Activated naive CD4-positive, alpha-beta T cell treated with anti-CD3 and anti-CD28 coated beads, Interleukin-2, amount 50 U/mL, for 16 hours (primary cell): Measurements from ENCODE around the gene ADIRF.
"Not testable (repeated sequence)": the region's sequence is repeated elsewhere in the genome, so short reads cannot be mapped to it uniquely, and the experiment has no call there.

Source experiments
- DNase-seq: peaks from one replicate; pipeline ENCODE4 v3.0.0-alpha.2; 2020

Gene ADIRF

DNA sequence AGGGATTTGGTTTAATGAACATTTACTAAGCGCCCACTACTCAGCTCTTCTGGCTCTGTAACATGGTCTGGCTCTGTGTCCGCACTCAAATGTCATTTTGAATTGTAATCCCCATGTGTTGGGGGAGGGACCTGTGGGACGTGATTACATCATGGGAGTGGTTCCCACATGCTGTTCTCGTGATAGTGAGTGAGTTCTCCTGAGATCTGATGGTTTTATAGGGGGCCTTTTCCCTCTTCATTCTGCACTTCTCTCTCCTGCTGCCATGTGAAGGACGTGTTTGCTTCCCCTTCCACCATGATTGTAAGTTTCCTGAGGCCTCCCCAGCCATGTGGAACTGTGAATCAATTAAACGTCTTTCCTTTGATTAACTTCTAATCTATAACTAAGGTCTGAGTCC lies 12.7 kb downstream of the ADIRF start:
- not testable (repeated sequence) for DNase-seq

DNA sequence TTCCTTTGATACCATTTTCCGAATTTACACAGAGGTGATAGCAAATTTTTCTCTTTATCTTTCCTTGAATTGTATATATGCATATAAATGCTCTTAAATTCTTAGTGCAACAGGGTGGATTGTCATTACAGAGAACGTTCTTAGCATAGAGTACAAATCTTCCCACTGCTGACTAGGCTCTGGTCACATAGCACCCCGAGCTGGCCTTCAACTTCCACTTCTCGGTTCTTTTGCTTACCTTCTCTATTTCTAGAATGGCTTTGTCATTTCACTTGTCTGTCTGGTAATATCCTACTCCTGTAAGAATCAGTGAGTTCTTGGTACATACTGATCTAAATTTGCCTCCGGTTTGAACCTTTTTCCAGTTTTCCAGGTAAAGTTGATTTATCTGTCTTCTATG lies 13.4 kb downstream of the ADIRF start:
- DNase-seq, result no peak

DNA sequence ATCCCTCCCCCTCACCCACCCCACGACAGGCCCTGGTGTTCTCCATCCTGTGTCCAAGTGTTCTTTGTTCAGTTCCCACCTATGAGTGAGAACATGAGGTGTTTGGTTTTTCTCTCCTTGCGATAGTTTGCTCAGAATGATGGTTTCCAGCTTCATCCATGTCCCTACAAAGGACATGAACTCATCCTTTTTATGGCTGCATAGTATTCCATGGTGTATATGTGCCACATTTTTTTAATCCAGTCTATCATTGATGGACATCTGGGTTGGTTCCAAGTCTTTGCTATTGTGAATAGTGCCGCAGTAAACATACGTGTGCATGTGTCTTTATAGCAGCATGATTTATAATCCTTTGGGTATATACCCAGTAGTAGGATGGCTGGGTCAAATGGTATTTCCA lies 16.2 kb downstream of the ADIRF start:
- DNase-seq, result not testable (repeated sequence)

DNA sequence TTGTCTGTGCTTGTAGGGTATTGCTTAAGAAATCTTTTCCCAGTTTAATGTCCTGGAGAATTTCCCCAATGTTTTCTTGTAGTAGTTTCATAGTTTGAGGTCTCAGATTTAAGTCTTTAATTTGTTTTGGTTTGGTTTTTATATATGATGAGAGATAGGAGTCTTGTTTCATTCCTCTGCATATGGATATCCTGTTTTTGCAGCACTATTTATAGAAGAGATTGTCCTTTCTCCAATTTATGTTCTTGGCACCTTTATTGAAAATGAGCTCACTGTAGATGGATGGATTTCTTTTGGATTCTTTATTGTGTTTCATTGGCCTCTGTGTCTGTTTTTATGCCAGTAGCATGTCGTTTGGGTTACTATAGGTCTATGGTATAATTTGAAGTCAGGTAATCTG lies 20.2 kb downstream of the ADIRF start:
- no peak for DNase-seq

DNA sequence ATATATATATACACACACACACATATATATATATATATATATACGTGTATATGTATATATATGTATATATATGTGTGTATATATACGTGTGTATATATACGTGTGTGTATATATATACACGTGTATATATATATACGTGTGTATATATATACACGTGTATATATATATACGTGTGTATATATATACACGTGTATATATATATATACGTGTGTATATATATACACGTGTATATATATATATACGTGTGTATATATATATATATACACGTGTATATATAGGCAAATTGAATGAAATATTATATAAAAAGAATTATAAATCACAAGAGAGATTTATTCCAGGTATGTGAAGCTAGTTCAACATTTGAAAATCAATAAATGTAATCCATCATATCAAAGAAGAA lies 23.1 kb downstream of the ADIRF start:
- DNase-seq, result not testable (repeated sequence)

DNA sequence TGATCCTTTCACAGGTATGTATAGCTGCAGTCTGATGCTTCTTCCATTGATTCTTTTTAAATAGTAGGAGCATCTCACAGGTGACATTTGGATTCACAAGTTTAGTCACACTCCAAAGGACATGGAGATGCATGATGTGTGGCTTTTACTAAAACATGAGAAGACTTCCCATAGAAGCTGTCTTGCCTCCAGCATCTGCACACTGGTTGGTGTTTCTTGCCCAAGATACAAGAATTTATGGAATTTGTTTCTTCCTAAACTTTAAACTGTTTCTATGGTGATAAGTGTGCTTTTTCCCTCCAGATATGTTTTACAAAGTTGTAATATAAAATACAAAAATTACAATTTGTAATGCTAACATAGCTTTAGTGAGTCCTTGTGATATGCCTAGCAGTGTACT lies 24.2 kb downstream of the ADIRF start:
- no peak for DNase-seq

DNA sequence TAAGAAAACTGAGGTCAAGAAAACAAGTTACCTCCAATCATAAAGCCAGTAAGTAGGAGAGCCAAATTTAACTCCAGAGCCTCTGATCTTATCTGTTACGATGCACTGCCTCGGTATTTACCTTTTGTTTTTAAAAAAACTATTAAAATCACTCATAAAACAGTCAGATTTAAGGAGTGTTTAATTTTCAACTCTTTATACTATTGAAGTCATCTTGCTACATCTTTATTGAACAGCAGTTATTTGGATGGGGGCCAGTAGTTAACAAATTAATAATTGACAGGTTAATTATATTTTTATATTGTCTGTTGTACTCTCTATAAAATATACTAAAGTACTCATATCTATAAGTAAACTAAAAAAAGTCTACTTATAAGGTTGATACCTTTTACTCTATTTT lies 24.6 kb downstream of the ADIRF start:
- DNase-seq, result no peak

DNA sequence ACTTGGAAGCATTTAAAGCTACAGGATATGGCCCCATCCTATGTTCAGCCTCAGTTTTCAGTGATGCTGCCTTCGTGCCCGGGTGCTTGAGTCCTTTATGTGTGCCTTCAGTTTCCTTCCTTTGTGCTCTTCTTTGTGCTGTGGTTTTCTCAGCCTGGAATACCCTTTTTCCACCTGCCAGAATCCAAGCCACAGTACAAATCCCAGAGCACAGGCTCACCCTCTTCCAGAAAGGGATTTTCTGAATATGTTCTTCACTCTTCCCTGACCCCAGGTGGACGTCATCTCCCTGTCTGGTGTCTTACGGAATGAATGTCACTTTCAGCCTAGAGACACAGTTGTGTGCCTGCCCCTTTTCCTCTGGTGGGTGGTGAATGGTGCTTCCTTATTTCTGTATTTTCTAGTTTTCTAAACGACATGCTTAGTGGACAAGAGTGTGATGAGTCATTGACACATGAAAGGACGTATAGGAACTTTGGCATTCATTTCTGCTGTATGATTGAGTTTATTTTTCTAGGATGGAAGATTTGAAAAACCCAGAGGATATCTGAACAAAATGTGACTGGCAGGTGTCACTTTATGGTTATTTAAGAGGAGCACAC lies 31.6 kb downstream of the ADIRF start:
- not testable (repeated sequence) for DNase-seq

DNA sequence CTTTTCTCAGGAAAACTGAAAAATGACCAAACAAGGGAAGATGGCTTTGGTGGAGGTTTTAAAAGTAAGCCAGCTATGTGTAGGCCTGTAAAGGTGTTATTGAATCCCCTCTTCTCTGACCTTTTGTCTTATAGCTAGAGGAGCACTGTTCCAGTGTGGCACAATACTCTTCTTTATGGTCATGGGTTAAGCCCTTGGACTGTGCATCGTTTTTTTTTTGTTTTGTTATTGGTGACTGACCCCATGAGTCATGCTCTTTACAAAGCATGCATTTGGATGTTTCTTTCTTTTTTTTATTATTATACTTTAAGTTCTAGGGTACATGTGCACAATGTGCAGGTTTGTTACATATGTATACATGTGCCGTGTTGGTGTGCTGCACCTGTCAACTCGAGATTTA lies 32.2 kb downstream of the ADIRF start:
- DNase-seq, result no peak

DNA sequence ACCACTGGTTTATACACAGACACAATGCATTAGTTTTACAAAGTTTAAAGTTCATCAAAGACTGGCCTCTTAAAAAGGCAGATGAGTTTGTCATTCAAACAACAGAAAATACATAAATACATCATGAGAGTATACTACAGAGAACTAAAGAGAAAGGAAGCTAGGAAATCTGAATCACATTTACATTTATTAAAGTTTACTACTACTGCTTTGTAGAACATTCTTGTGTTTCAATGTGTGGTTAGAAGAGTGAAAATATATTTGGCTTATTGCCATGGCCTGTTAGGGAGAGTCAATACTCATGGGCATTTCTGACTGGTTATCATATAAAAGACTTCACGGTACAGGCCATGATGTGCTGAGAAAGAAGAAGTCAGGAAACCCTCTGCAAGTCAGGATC lies 38.8 kb downstream of the ADIRF start:
- DNase-seq, result not testable (repeated sequence)

DNA sequence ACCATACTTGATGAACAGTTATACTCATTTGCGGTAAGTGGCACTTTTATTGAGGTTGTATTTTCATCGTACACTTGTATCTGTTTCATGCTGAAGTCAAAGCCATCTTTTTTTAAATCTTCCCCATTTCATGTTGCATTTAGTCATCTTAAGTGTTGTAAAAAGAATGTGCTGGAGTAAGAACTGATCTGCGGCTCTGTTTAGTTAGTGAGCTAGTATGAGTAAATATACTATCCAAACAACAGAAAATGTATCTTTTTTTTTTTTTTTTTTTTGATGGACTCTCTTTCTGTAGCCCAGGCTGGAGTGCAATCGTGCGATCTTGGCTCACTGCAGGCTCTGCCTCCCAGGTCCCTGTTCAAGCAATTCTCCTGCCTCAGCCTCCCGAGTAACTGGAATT lies 39.4 kb downstream of the ADIRF start:
- not testable (repeated sequence) for DNase-seq

DNA sequence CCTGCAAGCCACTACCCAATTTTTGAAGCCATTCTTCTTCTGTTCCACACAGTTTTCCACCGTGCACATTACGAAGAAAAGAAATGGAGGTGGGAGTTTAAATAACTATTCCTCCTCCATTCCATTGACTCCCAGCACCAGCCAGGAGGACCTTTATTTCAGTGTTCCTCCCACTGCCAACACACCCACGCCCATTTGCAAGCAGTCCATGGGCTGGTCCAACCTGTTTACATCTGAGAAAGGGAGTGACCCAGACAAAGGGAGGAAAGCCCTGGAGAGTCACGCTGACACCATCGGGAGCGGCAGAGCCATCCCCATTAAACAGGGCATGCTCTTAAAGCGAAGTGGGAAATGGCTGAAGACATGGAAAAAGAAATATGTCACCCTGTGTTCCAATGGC lies 40.0 kb downstream of the ADIRF start:
- DNase-seq, result not testable (repeated sequence)

DNA sequence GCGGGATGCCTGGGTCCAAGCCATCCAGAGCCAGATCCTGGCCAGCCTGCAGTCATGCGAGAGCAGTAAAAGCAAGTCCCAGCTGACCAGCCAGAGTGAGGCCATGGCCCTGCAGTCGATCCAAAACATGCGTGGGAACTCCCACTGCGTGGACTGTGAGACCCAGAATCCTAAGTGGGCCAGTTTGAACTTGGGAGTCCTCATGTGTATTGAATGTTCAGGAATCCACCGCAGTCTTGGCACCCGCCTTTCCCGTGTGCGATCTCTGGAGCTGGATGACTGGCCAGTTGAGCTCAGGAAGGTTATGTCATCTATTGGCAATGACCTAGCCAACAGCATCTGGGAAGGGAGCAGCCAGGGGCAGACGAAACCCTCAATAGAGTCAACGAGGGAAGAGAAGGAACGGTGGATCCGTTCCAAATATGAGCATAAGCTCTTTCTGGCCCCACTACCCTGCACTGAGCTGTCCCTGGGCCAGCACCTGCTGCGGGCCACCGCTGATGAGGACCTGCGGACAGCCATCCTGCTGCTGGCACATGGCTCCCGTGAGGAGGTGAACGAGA lies 40.9 kb downstream of the ADIRF start:
- not testable (repeated sequence) for DNase-seq

DNA sequence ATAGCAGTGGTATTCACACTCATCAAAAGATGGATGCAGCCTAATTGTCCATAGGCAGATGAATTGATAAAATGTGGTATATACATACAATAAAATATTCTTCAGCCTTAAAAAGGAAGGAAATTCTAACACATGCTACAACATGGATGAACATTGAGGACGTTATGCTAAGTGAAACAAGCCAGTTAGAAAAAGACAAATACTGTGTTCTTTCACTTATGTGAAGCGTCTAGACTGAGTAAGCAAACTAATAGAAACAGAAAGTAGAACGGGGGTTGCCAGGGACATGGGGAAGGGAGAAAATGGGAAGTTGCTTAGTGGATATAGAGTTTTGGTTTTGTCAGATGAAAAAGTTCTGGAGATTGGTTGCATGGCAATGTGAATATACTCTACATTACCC lies 45.2 kb downstream of the ADIRF start:
- DNase-seq, result not testable (repeated sequence)

DNA sequence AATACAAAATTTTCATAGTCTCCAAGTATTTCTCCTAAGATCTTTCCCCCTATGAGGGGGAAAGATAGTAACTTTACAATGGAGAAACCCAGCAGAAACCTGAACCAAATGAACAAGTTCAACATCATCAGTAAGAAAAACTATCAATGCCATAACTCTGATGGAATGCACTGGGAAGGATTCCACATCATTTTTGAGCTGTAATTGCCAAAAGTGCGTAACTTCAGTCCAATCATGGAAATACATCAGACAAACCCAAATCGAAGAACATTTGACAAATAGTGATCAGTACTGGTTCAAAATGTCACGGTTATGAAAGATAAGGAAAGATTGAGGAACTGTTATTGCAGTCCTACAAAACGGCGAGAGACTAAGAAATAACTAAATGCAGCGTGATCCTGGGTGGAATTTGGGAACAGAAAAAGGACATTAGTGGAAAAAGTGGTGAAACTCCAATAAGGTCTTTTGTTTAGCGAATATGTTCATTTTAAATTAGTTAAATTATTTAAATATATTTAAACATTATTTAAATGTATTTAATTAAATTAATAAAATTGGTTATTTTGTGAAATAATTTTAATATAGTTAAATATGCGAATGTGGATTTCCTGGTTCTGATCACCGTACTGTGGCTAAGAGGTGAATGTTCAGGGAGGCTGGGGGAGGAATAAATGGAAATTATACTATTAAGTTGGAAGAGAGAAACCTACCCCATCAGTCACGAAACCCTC lies 46.9 kb downstream of the ADIRF start:
- not testable (repeated sequence) for DNase-seq

DNA sequence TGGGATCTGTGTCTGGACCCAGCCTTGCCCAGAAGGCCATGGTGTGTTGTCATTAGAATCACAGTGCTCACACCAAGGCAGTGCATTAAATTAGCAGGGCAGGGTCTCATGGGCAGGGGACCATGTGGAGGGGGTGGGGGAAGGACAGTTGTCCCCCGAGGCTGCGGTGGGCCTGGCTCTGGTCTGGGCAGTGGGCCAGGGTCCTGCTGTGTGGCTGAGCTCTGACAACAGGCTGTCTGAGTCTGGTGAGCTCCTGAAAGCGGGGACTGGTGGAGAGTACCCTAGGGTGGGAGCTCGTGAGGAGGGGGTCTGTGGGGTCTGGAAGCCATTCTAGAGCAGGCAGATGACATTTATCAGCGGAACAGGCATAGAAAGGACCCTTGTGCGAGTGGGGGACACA lies 49.8 kb downstream of the ADIRF start:
- not testable (repeated sequence) for DNase-seq

DNA sequence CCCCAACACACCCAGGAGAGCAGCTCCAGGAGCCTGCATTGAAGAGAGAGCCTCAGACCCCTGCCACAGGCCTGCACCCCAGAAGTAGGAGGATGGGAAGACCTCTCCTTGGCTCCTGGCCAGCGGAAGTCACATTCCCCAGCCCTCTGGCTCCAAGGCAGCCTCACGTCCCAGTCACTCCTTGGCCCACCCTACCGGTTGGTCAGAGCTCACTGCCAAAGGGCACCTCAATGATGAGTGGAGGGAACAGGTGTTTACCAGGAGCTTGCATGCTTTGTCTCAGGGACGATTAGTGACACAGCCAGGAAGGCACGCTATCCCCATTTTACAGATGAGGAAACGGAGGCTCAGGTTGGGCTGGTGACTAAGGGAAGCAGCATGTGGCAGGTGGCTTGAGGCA lies 50.8 kb downstream of the ADIRF start:
- DNase-seq, result not testable (repeated sequence)

DNA sequence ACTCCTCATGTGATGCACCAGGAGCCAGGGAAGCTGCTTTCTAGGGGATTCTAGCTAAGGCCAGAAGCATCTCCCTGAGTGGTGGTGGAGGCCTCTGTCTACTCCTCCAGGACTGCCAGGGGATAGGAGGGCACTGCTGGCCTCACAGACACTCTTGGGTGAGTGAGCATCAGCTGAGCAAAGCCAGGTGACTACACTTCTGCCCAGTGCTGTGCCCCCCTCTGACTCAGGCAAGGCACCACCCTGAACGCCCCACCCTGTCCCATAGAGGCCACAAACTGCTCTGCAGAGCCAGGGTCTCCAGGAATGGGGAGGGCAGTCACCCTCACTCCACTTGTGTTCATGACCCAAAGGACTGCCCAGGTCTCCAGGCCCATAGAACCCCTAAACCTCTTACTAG lies 51.2 kb downstream of the ADIRF start:
- not testable (repeated sequence) for DNase-seq

DNA sequence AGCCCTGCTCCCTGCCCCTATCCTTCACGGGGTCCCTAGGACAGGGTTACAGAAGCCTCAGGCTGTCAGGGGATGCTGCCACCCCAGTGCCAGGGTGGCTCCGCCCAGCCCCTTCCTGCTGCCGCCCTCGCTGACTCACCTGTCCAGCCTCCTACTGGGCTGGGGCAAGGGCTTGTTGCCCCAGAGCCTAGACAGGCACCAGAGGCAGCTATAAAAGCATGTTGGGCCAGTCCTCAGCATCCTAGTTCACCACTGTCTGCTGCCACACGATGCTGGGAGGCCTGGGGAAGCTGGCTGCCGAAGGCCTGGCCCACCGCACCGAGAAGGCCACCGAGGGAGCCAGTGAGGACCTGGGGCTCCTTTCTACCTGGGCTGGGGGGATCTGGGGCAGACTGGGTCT lies 51.8 kb downstream of the ADIRF start, which contains the start of gene FAM25A:
TSS of gene FAM25A (plus strand) at position 239 of the 400 bp plus-strand sequence. CDS start at position 270, 31 bp downstream.
- DNase-seq, result not testable (repeated sequence)
